ENCODE measurements around the gene GPC6.
A peak's percentile ranks its signal among the peaks of the same experiment; 100 is the strongest.

GPC6 gene

GRCh38 chr13:93228643-93228937, 2.0 kb downstream of the GPC6 start:
- Histone ChIP-seq H3K27me3 (ENCODE audit: control insufficient read depth in 2 of 2, insufficient read depth in 2 of 2, low read length in 2 of 2) (peaks cover 0 to 5% of the 10 kb centered on the region in 2 donors), H3K9ac (ENCODE audit: low read depth in 1 of 2, low read length in 2 of 2) (no peak overlapping the region), H3K27ac (ENCODE audit: low read depth in 2 of 2, low read length in 2 of 2) (peak overlapping the region; percentile 55 to 64), H3K4me1 (ENCODE audit: control insufficient read depth in 2 of 2, insufficient read depth in 2 of 2, low read length in 2 of 2) (no peaks in the 10 kb centered on the region), H3K4me3 (ENCODE audit: low read length in 2 of 2) (peak overlapping the region; percentile 55), H3K9me3 (ENCODE audit: control insufficient read depth in 2 of 2, low read length in 2 of 2) (no peaks in the 10 kb centered on the region), H3K36me3 (ENCODE audit: control insufficient read depth in 2 of 2, insufficient read depth in 2 of 2, low read length in 2 of 2) (no peaks in the 10 kb centered on the region)

- Histone ChIP-seq H3K36me3 (ENCODE audit: control insufficient read depth in 2 of 2, insufficient read depth in 2 of 2, low read length in 2 of 2) (no peaks in the 10 kb centered on the region), H3K4me1 (ENCODE audit: control insufficient read depth in 2 of 2, insufficient read depth in 2 of 2, low read length in 2 of 2) (no peaks in the 10 kb centered on the region), H3K27ac (ENCODE audit: low read depth in 2 of 2, low read length in 2 of 2) (no peak overlapping the region), H3K4me3 (ENCODE audit: low read length in 2 of 2) (no peak overlapping the region), H3K9ac (ENCODE audit: low read depth in 1 of 2, low read length in 2 of 2) (no peak overlapping the region), H3K9me3 (ENCODE audit: control insufficient read depth in 2 of 2, low read length in 2 of 2) (no peaks in the 10 kb centered on the region), H3K27me3 (ENCODE audit: control insufficient read depth in 2 of 2, insufficient read depth in 2 of 2, low read length in 2 of 2) (peaks cover 0 to 5% of the 10 kb centered on the region in 2 donors)
Observed at GRCh38 chr13:93230261-93230855, 3.8 kb downstream of the GPC6 start.

DNA sequence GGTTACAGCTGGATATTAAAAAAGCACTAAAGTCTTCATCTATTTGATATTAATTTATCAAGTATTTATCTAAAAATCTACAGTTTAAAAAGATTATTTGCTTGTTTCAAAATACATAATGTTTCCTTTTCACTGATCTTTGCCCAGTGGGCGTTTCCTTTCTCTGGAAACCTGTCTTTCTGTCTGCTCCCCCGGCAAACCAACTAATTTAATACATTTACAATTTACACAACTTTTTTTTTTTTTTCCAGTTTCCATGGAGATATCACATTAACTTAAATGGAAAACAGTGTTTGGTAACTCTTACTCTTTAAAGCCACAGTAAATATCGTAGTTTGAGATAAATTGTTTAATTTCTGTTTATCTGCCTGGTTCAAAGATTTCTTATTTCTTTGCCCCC, 5.3 kb downstream of the GPC6 start:
- H3K4me1 ChIP-seq (ENCODE audit: control insufficient read depth in 2 of 2, insufficient read depth in 2 of 2, low read length in 2 of 2), result no peaks in the 10 kb centered on the region
- no peak overlapping the region for H3K4me3 ChIP-seq (ENCODE audit: low read length in 2 of 2)
- no peak overlapping the region for H3K9ac ChIP-seq (ENCODE audit: low read depth in 1 of 2, low read length in 2 of 2)
- no peaks in the 10 kb centered on the region for H3K9me3 ChIP-seq (ENCODE audit: control insufficient read depth in 2 of 2, low read length in 2 of 2)
- no peak overlapping the region for H3K27ac ChIP-seq (ENCODE audit: low read depth in 2 of 2, low read length in 2 of 2)
- H3K27me3 ChIP-seq (ENCODE audit: control insufficient read depth in 2 of 2, insufficient read depth in 2 of 2, low read length in 2 of 2), result peaks cover 0 to 5% of the 10 kb centered on the region in 2 donors
- H3K36me3 ChIP-seq (ENCODE audit: control insufficient read depth in 2 of 2, insufficient read depth in 2 of 2, low read length in 2 of 2), result no peaks in the 10 kb centered on the region

DNA sequence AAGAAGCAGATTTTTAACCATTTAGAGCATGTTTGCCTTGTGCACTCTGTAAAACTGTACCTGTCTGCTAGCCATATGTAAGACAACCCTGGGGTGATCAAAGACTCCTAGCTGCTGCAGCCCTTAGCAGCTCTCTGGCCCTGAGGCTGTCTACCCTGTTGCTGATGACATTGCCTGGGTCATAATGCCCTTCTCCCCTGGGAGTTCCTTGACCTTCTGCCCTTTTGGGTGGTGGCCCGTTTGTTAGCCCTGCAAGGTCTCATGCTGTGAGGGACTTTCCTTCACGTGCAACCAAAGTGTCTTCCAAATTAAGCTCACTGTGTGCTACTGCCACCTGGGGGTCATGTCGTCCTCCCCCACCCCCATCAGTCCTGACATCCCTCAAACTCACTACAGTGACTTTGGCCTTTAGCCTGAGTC, 7.4 kb downstream of the GPC6 start:
- Histone ChIP-seq H3K9ac (ENCODE audit: low read depth in 1 of 2, low read length in 2 of 2) (no peak overlapping the region), H3K9me3 (ENCODE audit: control insufficient read depth in 2 of 2, low read length in 2 of 2) (no peaks in the 10 kb centered on the region), H3K4me3 (ENCODE audit: low read length in 2 of 2) (no peak overlapping the region), H3K27me3 (ENCODE audit: control insufficient read depth in 2 of 2, insufficient read depth in 2 of 2, low read length in 2 of 2) (no peaks in the 10 kb centered on the region), H3K4me1 (ENCODE audit: control insufficient read depth in 2 of 2, insufficient read depth in 2 of 2, low read length in 2 of 2) (no peaks in the 10 kb centered on the region), H3K27ac (ENCODE audit: low read depth in 2 of 2, low read length in 2 of 2) (no peak overlapping the region), H3K36me3 (ENCODE audit: control insufficient read depth in 2 of 2, insufficient read depth in 2 of 2, low read length in 2 of 2) (no peaks in the 10 kb centered on the region)

DNA sequence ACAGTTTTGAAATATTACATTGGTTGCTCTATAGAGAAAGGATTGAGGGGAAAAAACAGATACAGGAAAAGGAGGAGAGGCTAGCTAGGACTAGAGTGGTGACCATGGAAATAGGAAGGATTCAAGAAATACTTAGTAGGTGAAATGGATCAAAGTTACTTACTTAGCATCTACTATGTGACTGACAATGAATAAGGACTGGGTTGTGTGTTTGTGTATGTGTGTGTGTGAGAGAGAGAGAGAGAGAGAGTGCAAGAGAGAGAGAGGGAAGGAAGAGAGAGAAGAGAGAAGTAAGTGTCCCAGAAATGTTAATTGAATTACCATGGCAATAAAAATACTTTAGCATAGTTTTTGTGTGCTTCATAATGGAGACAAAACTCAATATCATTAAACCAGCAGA, 7.9 kb downstream of the GPC6 start:
- Histone ChIP-seq H3K36me3 (ENCODE audit: control insufficient read depth in 2 of 2, insufficient read depth in 2 of 2, low read length in 2 of 2) (no peaks in the 10 kb centered on the region), H3K9me3 (ENCODE audit: control insufficient read depth in 2 of 2, low read length in 2 of 2) (no peaks in the 10 kb centered on the region), H3K27ac (ENCODE audit: low read depth in 2 of 2, low read length in 2 of 2) (no peak overlapping the region), H3K4me3 (ENCODE audit: low read length in 2 of 2) (no peak overlapping the region), H3K9ac (ENCODE audit: low read depth in 1 of 2, low read length in 2 of 2) (no peak overlapping the region), H3K27me3 (ENCODE audit: control insufficient read depth in 2 of 2, insufficient read depth in 2 of 2, low read length in 2 of 2) (no peaks in the 10 kb centered on the region), H3K4me1 (ENCODE audit: control insufficient read depth in 2 of 2, insufficient read depth in 2 of 2, low read length in 2 of 2) (no peaks in the 10 kb centered on the region)

GRCh38 chr13:93235258-93236015, 8.8 kb downstream of the GPC6 start:
- H3K27me3 ChIP-seq (ENCODE audit: control insufficient read depth in 2 of 2, insufficient read depth in 2 of 2, low read length in 2 of 2), result no peaks in the 10 kb centered on the region
- no peaks in the 10 kb centered on the region for H3K36me3 ChIP-seq (ENCODE audit: control insufficient read depth in 2 of 2, insufficient read depth in 2 of 2, low read length in 2 of 2)
- no peaks in the 10 kb centered on the region for H3K4me1 ChIP-seq (ENCODE audit: control insufficient read depth in 2 of 2, insufficient read depth in 2 of 2, low read length in 2 of 2)
- H3K4me3 ChIP-seq (ENCODE audit: low read length in 2 of 2), result no peak overlapping the region
- no peak overlapping the region for H3K9ac ChIP-seq (ENCODE audit: low read depth in 1 of 2, low read length in 2 of 2)
- no peak overlapping the region for H3K27ac ChIP-seq (ENCODE audit: low read depth in 2 of 2, low read length in 2 of 2)
- no peaks in the 10 kb centered on the region for H3K9me3 ChIP-seq (ENCODE audit: control insufficient read depth in 2 of 2, low read length in 2 of 2)

- no peak overlapping the region for H3K9ac ChIP-seq (ENCODE audit: low read depth in 1 of 2, low read length in 2 of 2)
- H3K4me1 ChIP-seq (ENCODE audit: control insufficient read depth in 2 of 2, insufficient read depth in 2 of 2, low read length in 2 of 2), result no peaks in the 10 kb centered on the region
- no peaks in the 10 kb centered on the region for H3K9me3 ChIP-seq (ENCODE audit: control insufficient read depth in 2 of 2, low read length in 2 of 2)
- H3K4me3 ChIP-seq (ENCODE audit: low read length in 2 of 2), result no peak overlapping the region
- H3K36me3 ChIP-seq (ENCODE audit: control insufficient read depth in 2 of 2, insufficient read depth in 2 of 2, low read length in 2 of 2), result no peaks in the 10 kb centered on the region
- no peaks in the 10 kb centered on the region for H3K27me3 ChIP-seq (ENCODE audit: control insufficient read depth in 2 of 2, insufficient read depth in 2 of 2, low read length in 2 of 2)
- H3K27ac ChIP-seq (ENCODE audit: low read depth in 2 of 2, low read length in 2 of 2), result no peak overlapping the region
Observed at GRCh38 chr13:93238711-93239110, 12.1 kb downstream of the GPC6 start.

DNA sequence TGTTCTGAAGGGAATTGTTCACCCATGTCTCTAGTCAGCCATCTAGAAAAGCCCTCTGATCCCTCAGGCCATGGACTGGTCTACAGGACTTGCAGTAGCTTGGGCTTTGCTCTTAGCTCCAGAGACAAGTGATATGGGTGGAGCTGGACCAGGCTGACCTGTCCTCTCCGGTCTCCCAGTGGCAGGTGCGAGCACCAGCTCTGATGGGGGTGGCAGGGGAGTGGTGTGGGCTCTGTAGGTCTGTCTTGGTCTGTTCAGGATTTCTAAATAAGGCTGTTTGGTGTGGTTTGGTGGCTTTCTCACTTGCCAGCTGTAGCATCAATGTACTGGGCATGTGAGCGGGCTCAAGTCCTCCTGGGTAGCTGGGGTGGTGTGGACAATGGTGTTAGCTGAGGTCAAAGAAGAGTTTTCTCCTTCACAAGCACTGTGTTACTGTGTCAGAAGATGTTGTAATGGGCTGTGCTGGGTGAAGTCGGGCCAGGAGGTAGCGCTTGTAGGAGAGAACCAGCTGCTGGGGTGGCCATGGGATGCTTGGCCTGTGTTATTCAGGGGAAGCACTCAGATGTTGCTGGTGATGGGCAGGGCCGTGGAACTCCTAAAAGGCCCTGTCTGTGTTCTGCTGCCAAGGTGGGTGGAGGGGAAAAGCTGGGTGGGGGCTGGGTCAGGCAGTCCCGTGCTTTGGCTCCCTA, 16.9 kb downstream of the GPC6 start:
- Histone ChIP-seq H3K27me3 (ENCODE audit: control insufficient read depth in 2 of 2, insufficient read depth in 2 of 2, low read length in 2 of 2) (no peaks in the 10 kb centered on the region), H3K9me3 (ENCODE audit: control insufficient read depth in 2 of 2, low read length in 2 of 2) (no peaks in the 10 kb centered on the region), H3K4me3 (ENCODE audit: low read length in 2 of 2) (no peak overlapping the region), H3K36me3 (ENCODE audit: control insufficient read depth in 2 of 2, insufficient read depth in 2 of 2, low read length in 2 of 2) (no peaks in the 10 kb centered on the region), H3K4me1 (ENCODE audit: control insufficient read depth in 2 of 2, insufficient read depth in 2 of 2, low read length in 2 of 2) (no peaks in the 10 kb centered on the region), H3K27ac (ENCODE audit: low read depth in 2 of 2, low read length in 2 of 2) (no peak overlapping the region), H3K9ac (ENCODE audit: low read depth in 1 of 2, low read length in 2 of 2) (no peak overlapping the region)

DNA sequence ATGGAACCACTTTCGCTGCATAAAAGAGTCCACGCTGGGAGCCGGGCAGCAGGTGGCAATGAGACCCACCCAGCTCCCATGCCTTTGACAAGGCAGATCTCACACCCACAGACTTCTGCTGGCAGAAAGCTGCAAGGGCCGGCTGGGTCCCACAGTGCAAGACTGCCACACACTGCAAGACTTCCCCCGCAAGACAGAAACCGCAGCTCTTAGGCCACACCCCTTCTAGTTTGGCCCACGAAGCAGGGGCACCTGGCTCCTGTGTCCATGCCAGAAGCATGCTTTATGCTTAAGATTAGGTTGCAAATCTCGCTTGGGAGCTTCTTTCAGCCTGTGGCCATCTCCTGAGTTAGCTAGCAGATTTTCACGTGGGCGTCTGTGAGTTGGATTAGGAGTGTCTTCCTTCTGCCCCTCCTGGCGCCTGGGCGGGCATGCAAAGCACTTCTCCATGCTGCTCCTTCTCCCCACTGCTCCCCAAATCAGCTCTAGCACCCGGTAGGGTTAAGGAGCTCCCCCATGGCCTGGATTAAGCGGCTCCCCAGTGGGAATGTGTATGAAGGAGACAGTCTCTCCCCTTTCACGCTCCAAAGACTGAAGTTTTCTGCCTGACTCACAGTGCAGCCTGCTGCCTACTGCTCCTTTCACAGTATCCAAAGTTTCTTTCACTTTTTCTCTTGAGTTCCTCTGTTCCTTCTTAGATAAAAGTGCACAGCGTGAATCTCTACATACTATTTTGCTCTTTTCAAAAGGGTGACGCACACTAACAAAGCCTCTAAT, 17.7 kb downstream of the GPC6 start:
- no peaks in the 10 kb centered on the region for H3K36me3 ChIP-seq (ENCODE audit: control insufficient read depth in 2 of 2, insufficient read depth in 2 of 2, low read length in 2 of 2)
- no peaks in the 10 kb centered on the region for H3K4me1 ChIP-seq (ENCODE audit: control insufficient read depth in 2 of 2, insufficient read depth in 2 of 2, low read length in 2 of 2)
- H3K4me3 ChIP-seq (ENCODE audit: low read length in 2 of 2), result peak overlapping the region; percentile 42 to 54
- no peaks in the 10 kb centered on the region for H3K27me3 ChIP-seq (ENCODE audit: control insufficient read depth in 2 of 2, insufficient read depth in 2 of 2, low read length in 2 of 2)
- no peak overlapping the region for H3K9ac ChIP-seq (ENCODE audit: low read depth in 1 of 2, low read length in 2 of 2)
- no peaks in the 10 kb centered on the region for H3K9me3 ChIP-seq (ENCODE audit: control insufficient read depth in 2 of 2, low read length in 2 of 2)
- H3K27ac ChIP-seq (ENCODE audit: low read depth in 2 of 2, low read length in 2 of 2), result peak overlapping the region in 1 of 2 donors; percentile 29

- no peaks in the 10 kb centered on the region for H3K4me1 ChIP-seq (ENCODE audit: control insufficient read depth in 2 of 2, insufficient read depth in 2 of 2, low read length in 2 of 2)
- no peak overlapping the region for H3K9ac ChIP-seq (ENCODE audit: low read depth in 1 of 2, low read length in 2 of 2)
- peak overlapping the region in 1 of 2 donors; percentile 17 for H3K4me3 ChIP-seq (ENCODE audit: low read length in 2 of 2)
- peak overlapping the region in 1 of 2 donors; percentile 29 for H3K27ac ChIP-seq (ENCODE audit: low read depth in 2 of 2, low read length in 2 of 2)
- H3K36me3 ChIP-seq (ENCODE audit: control insufficient read depth in 2 of 2, insufficient read depth in 2 of 2, low read length in 2 of 2), result no peaks in the 10 kb centered on the region
- no peaks in the 10 kb centered on the region for H3K27me3 ChIP-seq (ENCODE audit: control insufficient read depth in 2 of 2, insufficient read depth in 2 of 2, low read length in 2 of 2)
- no peaks in the 10 kb centered on the region for H3K9me3 ChIP-seq (ENCODE audit: control insufficient read depth in 2 of 2, low read length in 2 of 2)
Observed at GRCh38 chr13:93244918-93245280, 18.3 kb downstream of the GPC6 start.
